Measurements from ENCODE around the gene RMP24.

RMP24 gene

DNA sequence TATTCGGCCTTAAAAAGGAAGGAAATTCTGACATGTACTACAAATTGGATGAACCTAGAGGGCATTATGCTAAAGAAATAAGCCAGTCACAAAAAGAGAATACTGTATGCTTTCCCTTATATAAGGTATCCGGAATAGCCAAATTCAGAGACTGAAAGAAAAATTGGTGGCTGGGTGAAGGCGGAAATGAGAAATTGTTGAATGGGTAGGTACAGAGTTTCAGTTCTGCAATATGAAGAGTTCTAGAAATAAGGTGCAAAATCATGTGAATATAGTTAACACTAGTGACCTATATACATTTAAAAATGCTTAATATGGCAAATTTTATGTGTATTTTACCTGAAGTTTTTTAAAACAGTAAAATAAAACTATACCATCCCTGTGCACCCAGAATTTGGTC, 43.1 kb downstream of the RMP24 start:
- no peak for DNase-seq
- no peaks in the 10 kb centered on the region for H3K79me2 ChIP-seq (ENCODE audit: low read depth)

DNA sequence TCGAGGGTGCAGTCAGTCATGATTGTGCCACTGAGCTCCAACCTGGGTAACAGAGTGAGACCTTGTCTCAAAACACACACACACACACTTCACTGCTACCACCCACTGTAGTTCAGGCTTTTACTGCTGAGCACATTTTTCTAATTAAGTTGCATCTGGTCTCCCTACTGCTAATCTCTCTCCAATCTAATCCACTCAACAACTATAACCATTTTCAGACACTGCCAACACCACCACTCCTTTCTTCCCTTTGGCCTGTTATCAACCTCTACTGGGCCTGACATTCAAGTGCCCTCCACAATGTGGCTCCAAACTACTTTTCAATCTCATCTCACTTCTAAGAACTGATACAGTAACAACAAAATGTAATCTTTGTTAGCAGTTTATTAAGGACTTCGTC, 44.8 kb downstream of the RMP24 start:
- Histone ChIP-seq H3K27me3 (ENCODE audit: insufficient read depth, low read depth) (no peaks in the 10 kb centered on the region), H4K20me1 (ENCODE audit: insufficient read depth) (no peaks in the 10 kb centered on the region), H3K36me3 (ENCODE audit: low read depth) (no peaks in the 10 kb centered on the region), H3K27ac (no peak overlapping the region), H2AFZ (no peak overlapping the region), H3K4me2 (no peak overlapping the region), H3F3A (ENCODE audit: insufficient read depth, low read depth) (0 out of 2 replicates have a peak, but pooled peaks cover 4% of the 10 kb centered on the region), H3K4me1 (replicated peaks; ENCODE audit: insufficient read depth) (no peaks in the 10 kb centered on the region), H3K79me2 (ENCODE audit: low read depth) (no peaks in the 10 kb centered on the region), H3K4me3 (no peak overlapping the region), H3K9me3 (ENCODE audit: insufficient read depth, low read depth) (no peaks in the 10 kb centered on the region), H3K9me2 (ENCODE audit: insufficient read depth) (no peaks in the 10 kb centered on the region)
- no peak for DNase-seq
- intact Hi-C loops (cut with micrococcal nuclease; ENCODE audit: unreplicated experiment), result loop anchor here (5.0 to 10.0 kb wide), 2 partner anchors 78 to 265 kb away; no protein-coding TSS in a partner anchor
- no TSS peak for BruUV-seq (replicated peaks)
- ChIA-PET POLR2A (ENCODE audit: unreplicated experiment) (no interaction called here), CTCF (interaction anchor here (1.0 kb wide), 2 partner anchors 145 to 554 kb away, joined by 3 to 4 read pairs; no protein-coding TSS in a partner anchor)
- TF ChIP-seq, protein P1, sequence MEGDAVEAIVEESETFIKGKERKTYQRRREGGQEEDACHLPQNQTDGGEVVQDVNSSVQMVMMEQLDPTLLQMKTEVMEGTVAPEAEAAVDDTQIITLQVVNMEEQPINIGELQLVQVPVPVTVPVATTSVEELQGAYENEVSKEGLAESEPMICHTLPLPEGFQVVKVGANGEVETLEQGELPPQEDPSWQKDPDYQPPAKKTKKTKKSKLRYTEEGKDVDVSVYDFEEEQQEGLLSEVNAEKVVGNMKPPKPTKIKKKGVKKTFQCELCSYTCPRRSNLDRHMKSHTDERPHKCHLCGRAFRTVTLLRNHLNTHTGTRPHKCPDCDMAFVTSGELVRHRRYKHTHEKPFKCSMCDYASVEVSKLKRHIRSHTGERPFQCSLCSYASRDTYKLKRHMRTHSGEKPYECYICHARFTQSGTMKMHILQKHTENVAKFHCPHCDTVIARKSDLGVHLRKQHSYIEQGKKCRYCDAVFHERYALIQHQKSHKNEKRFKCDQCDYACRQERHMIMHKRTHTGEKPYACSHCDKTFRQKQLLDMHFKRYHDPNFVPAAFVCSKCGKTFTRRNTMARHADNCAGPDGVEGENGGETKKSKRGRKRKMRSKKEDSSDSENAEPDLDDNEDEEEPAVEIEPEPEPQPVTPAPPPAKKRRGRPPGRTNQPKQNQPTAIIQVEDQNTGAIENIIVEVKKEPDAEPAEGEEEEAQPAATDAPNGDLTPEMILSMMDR (conservative IDR thresholded peaks at IDR 0.05), result no peak

More for the DNA sequence above, 43.1 kb downstream of the RMP24 start:
- Histone ChIP-seq H2AFZ (no peak overlapping the region), H3K4me2 (no peak overlapping the region), H3K4me1 (replicated peaks; ENCODE audit: insufficient read depth) (no peaks in the 10 kb centered on the region), H3K27me3 (ENCODE audit: insufficient read depth, low read depth) (no peaks in the 10 kb centered on the region), H3K9me2 (ENCODE audit: insufficient read depth) (no peaks in the 10 kb centered on the region), H4K20me1 (ENCODE audit: insufficient read depth) (no peaks in the 10 kb centered on the region), H3F3A (ENCODE audit: insufficient read depth, low read depth) (0 out of 2 replicates have a peak, but pooled peaks cover 4% of the 10 kb centered on the region), H3K4me3 (no peak overlapping the region), H3K27ac (no peak overlapping the region), H3K36me3 (ENCODE audit: low read depth) (no peaks in the 10 kb centered on the region), H3K9me3 (ENCODE audit: insufficient read depth, low read depth) (no peaks in the 10 kb centered on the region)
- BruUV-seq (replicated peaks), result no TSS peak
- ChIA-PET POLR2A (ENCODE audit: unreplicated experiment) (no interaction called here), CTCF (interaction anchor here (0.7 kb wide), 1 partner anchor 753 kb away, joined by 7 read pairs; no protein-coding TSS in a partner anchor)
- intact Hi-C loops (cut with micrococcal nuclease; ENCODE audit: unreplicated experiment), result loop anchor here (5.0 to 10.0 kb wide), 2 partner anchors 79 to 267 kb away; no protein-coding TSS in a partner anchor
- TF ChIP-seq, protein P1 (conservative IDR thresholded peaks at IDR 0.05), result no peak
- no peak for TF ChIP-seq EZH2 (IDR thresholded peaks at IDR 0.05; ENCODE audit: low read depth)

DNA sequence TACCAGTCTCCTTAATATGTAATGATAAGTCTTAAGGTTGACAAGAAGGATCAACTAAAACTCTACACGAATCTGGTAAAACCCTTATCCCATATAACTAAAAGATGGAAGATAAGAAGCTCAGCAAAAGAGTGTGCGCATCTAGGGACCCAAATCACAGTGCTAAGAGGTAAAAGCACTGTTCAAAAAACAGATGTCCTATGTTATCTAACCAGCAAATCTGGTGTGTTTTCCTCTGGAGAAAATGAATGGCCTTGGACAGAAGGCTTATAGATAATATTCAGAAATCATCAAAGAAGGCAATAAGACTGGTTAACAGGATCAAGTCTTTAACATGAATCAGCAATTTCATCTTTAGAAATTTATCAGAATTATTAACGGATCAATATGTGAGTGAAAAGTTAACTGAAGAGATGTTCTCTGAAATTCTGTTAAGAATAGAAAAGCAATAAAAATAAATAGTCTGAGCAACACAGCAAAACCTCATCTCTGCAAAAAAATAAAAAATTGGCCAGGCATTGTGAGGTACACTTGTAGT, 47.8 kb downstream of the RMP24 start:
- ChIA-PET POLR2A (ENCODE audit: unreplicated experiment) (interaction anchor here (0.6 kb wide), 1 partner anchor 22 kb away, joined by 3 read pairs; no protein-coding TSS in a partner anchor), CTCF (no interaction called here)
- no peak overlapping the region for H3K27ac ChIP-seq
- BruUV-seq (replicated peaks), result no TSS peak
- no peaks in the 10 kb centered on the region for H3K36me3 ChIP-seq (ENCODE audit: low read depth)
- no peaks in the 10 kb centered on the region for H4K20me1 ChIP-seq (ENCODE audit: insufficient read depth)
- no peaks in the 10 kb centered on the region for H3K27me3 ChIP-seq (ENCODE audit: insufficient read depth, low read depth)
- H2AFZ ChIP-seq, result no peak overlapping the region
- no peaks in the 10 kb centered on the region for H3K4me1 ChIP-seq (replicated peaks; ENCODE audit: insufficient read depth)
- no peak for DNase-seq
- no peak overlapping the region for H3K4me2 ChIP-seq
- 0 out of 2 replicates have a peak, but pooled peaks cover 4% of the 10 kb centered on the region for H3F3A ChIP-seq (ENCODE audit: insufficient read depth, low read depth)
- no peak for TF ChIP-seq EZH2 (IDR thresholded peaks at IDR 0.05; ENCODE audit: low read depth)
- TF ChIP-seq, protein P1 (conservative IDR thresholded peaks at IDR 0.05), result no peak
- H3K79me2 ChIP-seq (ENCODE audit: low read depth), result no peaks in the 10 kb centered on the region
- intact Hi-C loops (cut with micrococcal nuclease; ENCODE audit: unreplicated experiment), result no loop called here
- H3K9me3 ChIP-seq (ENCODE audit: insufficient read depth, low read depth), result no peaks in the 10 kb centered on the region
- no peaks in the 10 kb centered on the region for H3K9me2 ChIP-seq (ENCODE audit: insufficient read depth)
- no peak overlapping the region for H3K4me3 ChIP-seq

All from PC-9 (cell line).